ENCODE results near the gene ABCG2. TPM values are rescaled to one million over a fixed set of nuclear protein-coding genes. Genes with fewer than 3 reads are reported as not detected.

The ABCG2 gene
- total RNA-seq, 1 donor from 2014 or later, result 7.8 TPM

DNA sequence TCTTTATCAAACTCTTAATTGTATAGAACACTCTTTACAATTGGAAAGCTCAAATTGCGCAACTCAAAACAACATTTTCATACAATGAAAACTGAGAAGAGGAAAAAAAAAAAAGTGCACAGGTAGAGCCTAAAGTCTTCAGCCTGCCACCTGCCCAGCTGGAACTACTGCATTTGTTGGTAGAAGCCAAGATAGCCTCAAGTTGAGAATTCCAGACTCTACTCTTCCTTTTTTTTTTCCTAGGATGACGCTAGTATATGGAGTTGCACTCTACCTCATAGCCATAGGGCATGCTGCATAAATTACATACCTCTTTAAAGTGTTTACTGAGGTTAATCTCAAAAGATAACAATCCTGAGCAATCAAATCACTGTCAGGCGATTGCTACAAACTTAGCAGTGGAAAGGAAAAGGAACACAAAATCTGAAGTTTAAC, 13.6 kb downstream of the ABCG2 start:
- Histone ChIP-seq H3K4me3 (ENCODE audit: low read length in 3 of 3) (no peak overlapping the region), H3K9me3 (ENCODE audit: control insufficient read depth in 3 of 3, low read length in 3 of 3) (no peaks in the 10 kb centered on the region), H3K36me3 (ENCODE audit: control insufficient read depth in 3 of 3, insufficient read depth in 3 of 3, low read length in 3 of 3) (no peaks in the 10 kb centered on the region), H3K4me1 (ENCODE audit: control insufficient read depth in 3 of 3, insufficient read depth in 3 of 3, low read length in 3 of 3) (no peaks in the 10 kb centered on the region), H3K9ac (ENCODE audit: low read depth in 1 of 3, low read length in 3 of 3) (no peak overlapping the region), H3K27ac (ENCODE audit: low read depth, low read length) (no peak overlapping the region), H3K27me3 (ENCODE audit: control insufficient read depth in 3 of 3, insufficient read depth in 3 of 3, low read length in 3 of 3) (no peaks in the 10 kb centered on the region)

DNA sequence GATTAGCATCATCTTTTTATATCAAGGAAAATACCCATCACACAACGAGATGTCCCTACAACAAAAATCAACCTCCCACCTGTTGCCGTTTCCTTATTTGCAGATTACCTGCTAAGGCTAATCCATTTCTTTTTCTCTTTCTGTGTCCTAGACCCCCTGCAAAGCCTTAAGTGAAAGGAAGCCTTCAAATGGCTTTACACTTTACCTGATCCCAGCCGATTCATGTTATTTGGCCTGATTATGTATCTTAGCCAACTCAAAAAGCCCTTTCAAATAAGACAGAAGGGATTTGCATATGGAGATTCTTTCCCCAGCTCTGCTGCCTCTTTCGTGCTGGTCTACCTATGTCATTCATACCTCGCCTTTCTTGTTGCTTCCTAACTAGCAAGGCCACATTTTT, 14.4 kb downstream of the ABCG2 start:
- Histone ChIP-seq H3K27me3 (ENCODE audit: control insufficient read depth in 3 of 3, insufficient read depth in 3 of 3, low read length in 3 of 3) (no peaks in the 10 kb centered on the region), H3K4me1 (ENCODE audit: control insufficient read depth in 3 of 3, insufficient read depth in 3 of 3, low read length in 3 of 3) (no peaks in the 10 kb centered on the region), H3K9ac (ENCODE audit: low read depth in 1 of 3, low read length in 3 of 3) (no peak overlapping the region), H3K36me3 (ENCODE audit: control insufficient read depth in 3 of 3, insufficient read depth in 3 of 3, low read length in 3 of 3) (no peaks in the 10 kb centered on the region), H3K4me3 (ENCODE audit: low read length in 3 of 3) (no peak overlapping the region), H3K27ac (ENCODE audit: low read depth, low read length) (no peak overlapping the region), H3K9me3 (ENCODE audit: control insufficient read depth in 3 of 3, low read length in 3 of 3) (no peaks in the 10 kb centered on the region)

- no peak overlapping the region for H3K27ac ChIP-seq (ENCODE audit: low read depth, low read length)
- no peaks in the 10 kb centered on the region for H3K4me1 ChIP-seq (ENCODE audit: control insufficient read depth in 3 of 3, insufficient read depth in 3 of 3, low read length in 3 of 3)
- no peaks in the 10 kb centered on the region for H3K9me3 ChIP-seq (ENCODE audit: control insufficient read depth in 3 of 3, low read length in 3 of 3)
- no peaks in the 10 kb centered on the region for H3K36me3 ChIP-seq (ENCODE audit: control insufficient read depth in 3 of 3, insufficient read depth in 3 of 3, low read length in 3 of 3)
- H3K27me3 ChIP-seq (ENCODE audit: control insufficient read depth in 3 of 3, insufficient read depth in 3 of 3, low read length in 3 of 3), result no peaks in the 10 kb centered on the region
- H3K4me3 ChIP-seq (ENCODE audit: low read length in 3 of 3), result no peak overlapping the region
- no peak overlapping the region for H3K9ac ChIP-seq (ENCODE audit: low read depth in 1 of 3, low read length in 3 of 3)
Observed at GRCh38 chr4:88143504-88143903, 14.9 kb downstream of the ABCG2 start.

GRCh38 chr4:88138561-88138960, 19.9 kb downstream of the ABCG2 start:
- Histone ChIP-seq H3K4me3 (ENCODE audit: low read length in 3 of 3) (no peak overlapping the region), H3K9me3 (ENCODE audit: control insufficient read depth in 3 of 3, low read length in 3 of 3) (no peaks in the 10 kb centered on the region), H3K9ac (ENCODE audit: low read depth in 1 of 3, low read length in 3 of 3) (no peak overlapping the region), H3K27me3 (ENCODE audit: control insufficient read depth in 3 of 3, insufficient read depth in 3 of 3, low read length in 3 of 3) (no peaks in the 10 kb centered on the region), H3K36me3 (ENCODE audit: control insufficient read depth in 3 of 3, insufficient read depth in 3 of 3, low read length in 3 of 3) (no peaks in the 10 kb centered on the region), H3K4me1 (ENCODE audit: control insufficient read depth in 3 of 3, insufficient read depth in 3 of 3, low read length in 3 of 3) (no peaks in the 10 kb centered on the region), H3K27ac (ENCODE audit: low read depth, low read length) (no peak overlapping the region)

GRCh38 chr4:88137112-88137511, 21.3 kb downstream of the ABCG2 start:
- Histone ChIP-seq H3K9me3 (ENCODE audit: control insufficient read depth in 3 of 3, low read length in 3 of 3) (no peaks in the 10 kb centered on the region), H3K27ac (ENCODE audit: low read depth, low read length) (no peak overlapping the region), H3K27me3 (ENCODE audit: control insufficient read depth in 3 of 3, insufficient read depth in 3 of 3, low read length in 3 of 3) (no peaks in the 10 kb centered on the region), H3K4me1 (ENCODE audit: control insufficient read depth in 3 of 3, insufficient read depth in 3 of 3, low read length in 3 of 3) (no peaks in the 10 kb centered on the region), H3K36me3 (ENCODE audit: control insufficient read depth in 3 of 3, insufficient read depth in 3 of 3, low read length in 3 of 3) (no peaks in the 10 kb centered on the region), H3K9ac (ENCODE audit: low read depth in 1 of 3, low read length in 3 of 3) (no peak overlapping the region), H3K4me3 (ENCODE audit: low read length in 3 of 3) (no peak overlapping the region)

- Histone ChIP-seq H3K27ac (ENCODE audit: low read depth, low read length) (no peak overlapping the region), H3K9me3 (ENCODE audit: control insufficient read depth in 3 of 3, low read length in 3 of 3) (no peaks in the 10 kb centered on the region), H3K27me3 (ENCODE audit: control insufficient read depth in 3 of 3, insufficient read depth in 3 of 3, low read length in 3 of 3) (no peaks in the 10 kb centered on the region), H3K36me3 (ENCODE audit: control insufficient read depth in 3 of 3, insufficient read depth in 3 of 3, low read length in 3 of 3) (no peaks in the 10 kb centered on the region), H3K4me3 (ENCODE audit: low read length in 3 of 3) (no peak overlapping the region), H3K4me1 (ENCODE audit: control insufficient read depth in 3 of 3, insufficient read depth in 3 of 3, low read length in 3 of 3) (no peaks in the 10 kb centered on the region), H3K9ac (ENCODE audit: low read depth in 1 of 3, low read length in 3 of 3) (no peak overlapping the region)
Observed at GRCh38 chr4:88136249-88136648, 22.2 kb downstream of the ABCG2 start.

- Histone ChIP-seq H3K4me3 (ENCODE audit: low read length in 3 of 3) (no peak overlapping the region), H3K9ac (ENCODE audit: low read depth in 1 of 3, low read length in 3 of 3) (no peak overlapping the region), H3K27me3 (ENCODE audit: control insufficient read depth in 3 of 3, insufficient read depth in 3 of 3, low read length in 3 of 3) (no peaks in the 10 kb centered on the region), H3K9me3 (ENCODE audit: control insufficient read depth in 3 of 3, low read length in 3 of 3) (no peaks in the 10 kb centered on the region), H3K36me3 (ENCODE audit: control insufficient read depth in 3 of 3, insufficient read depth in 3 of 3, low read length in 3 of 3) (peaks cover 0 to 4% (median 0%) of the 10 kb centered on the region in 3 donors), H3K27ac (ENCODE audit: low read depth, low read length) (no peak overlapping the region), H3K4me1 (ENCODE audit: control insufficient read depth in 3 of 3, insufficient read depth in 3 of 3, low read length in 3 of 3) (no peaks in the 10 kb centered on the region)
Observed at GRCh38 chr4:88135356-88135663, 23.1 kb downstream of the ABCG2 start.

DNA sequence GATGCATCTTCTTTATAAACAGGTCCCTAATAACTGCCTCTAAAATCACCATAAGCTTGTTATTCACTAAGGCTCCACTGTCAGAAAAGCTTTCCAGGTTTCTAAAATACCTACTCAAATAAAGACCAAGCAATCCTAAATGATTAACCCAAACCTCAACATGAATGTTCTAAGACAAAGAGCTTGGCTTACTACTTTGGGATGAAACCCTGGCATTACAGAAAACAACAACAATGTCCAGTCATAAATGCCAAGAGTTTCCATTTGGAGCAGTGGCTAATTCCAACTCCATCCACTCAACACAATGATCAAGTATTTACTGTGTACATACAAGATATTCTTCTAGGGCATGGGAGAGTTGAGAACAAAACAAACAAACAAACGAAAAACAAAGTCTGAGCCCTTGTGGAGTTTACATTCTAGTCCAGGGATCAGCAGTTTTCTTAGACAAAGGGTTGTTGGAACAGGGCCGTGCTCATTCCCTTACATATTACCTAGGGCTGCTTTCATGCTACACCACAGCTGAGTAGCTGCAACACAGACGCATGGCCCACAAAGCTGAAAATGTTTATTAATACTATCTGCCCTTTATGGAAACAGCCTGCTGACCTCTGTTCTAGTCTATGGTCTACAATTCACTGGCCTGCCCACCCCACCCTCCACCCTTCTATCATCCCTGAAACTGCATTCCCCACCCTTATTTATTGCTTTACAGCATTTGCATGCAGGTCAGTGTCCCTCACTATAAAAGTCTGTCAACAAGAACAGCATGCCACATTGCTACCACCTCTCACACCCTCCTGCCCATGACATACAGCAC, 23.7 kb downstream of the ABCG2 start:
- Histone ChIP-seq H3K27me3 (ENCODE audit: control insufficient read depth in 3 of 3, insufficient read depth in 3 of 3, low read length in 3 of 3) (no peaks in the 10 kb centered on the region), H3K9ac (ENCODE audit: low read depth in 1 of 3, low read length in 3 of 3) (no peak overlapping the region), H3K9me3 (ENCODE audit: control insufficient read depth in 3 of 3, low read length in 3 of 3) (no peaks in the 10 kb centered on the region), H3K36me3 (ENCODE audit: control insufficient read depth in 3 of 3, insufficient read depth in 3 of 3, low read length in 3 of 3) (peaks cover 0 to 4% (median 0%) of the 10 kb centered on the region in 3 donors), H3K27ac (ENCODE audit: low read depth, low read length) (no peak overlapping the region), H3K4me1 (ENCODE audit: control insufficient read depth in 3 of 3, insufficient read depth in 3 of 3, low read length in 3 of 3) (no peaks in the 10 kb centered on the region), H3K4me3 (ENCODE audit: low read length in 3 of 3) (no peak overlapping the region)

- no peak overlapping the region for H3K4me3 ChIP-seq (ENCODE audit: low read length in 3 of 3)
- H3K9ac ChIP-seq (ENCODE audit: low read depth in 1 of 3, low read length in 3 of 3), result no peak overlapping the region
- H3K36me3 ChIP-seq (ENCODE audit: control insufficient read depth in 3 of 3, insufficient read depth in 3 of 3, low read length in 3 of 3), result peaks cover 0 to 4% (median 0%) of the 10 kb centered on the region in 3 donors
- H3K27me3 ChIP-seq (ENCODE audit: control insufficient read depth in 3 of 3, insufficient read depth in 3 of 3, low read length in 3 of 3), result no peaks in the 10 kb centered on the region
- no peaks in the 10 kb centered on the region for H3K4me1 ChIP-seq (ENCODE audit: control insufficient read depth in 3 of 3, insufficient read depth in 3 of 3, low read length in 3 of 3)
- no peak overlapping the region for H3K27ac ChIP-seq (ENCODE audit: low read depth, low read length)
- no peaks in the 10 kb centered on the region for H3K9me3 ChIP-seq (ENCODE audit: control insufficient read depth in 3 of 3, low read length in 3 of 3)
Observed at GRCh38 chr4:88134111-88134510, 24.3 kb downstream of the ABCG2 start.

- Histone ChIP-seq H3K27me3 (ENCODE audit: control insufficient read depth in 3 of 3, insufficient read depth in 3 of 3, low read length in 3 of 3) (no peaks in the 10 kb centered on the region), H3K4me3 (ENCODE audit: low read length in 3 of 3) (no peak overlapping the region), H3K27ac (ENCODE audit: low read depth, low read length) (no peak overlapping the region), H3K4me1 (ENCODE audit: control insufficient read depth in 3 of 3, insufficient read depth in 3 of 3, low read length in 3 of 3) (no peaks in the 10 kb centered on the region), H3K36me3 (ENCODE audit: control insufficient read depth in 3 of 3, insufficient read depth in 3 of 3, low read length in 3 of 3) (peaks cover 0 to 4% (median 0%) of the 10 kb centered on the region in 3 donors), H3K9me3 (ENCODE audit: control insufficient read depth in 3 of 3, low read length in 3 of 3) (no peaks in the 10 kb centered on the region), H3K9ac (ENCODE audit: low read depth in 1 of 3, low read length in 3 of 3) (no peak overlapping the region)
Observed at GRCh38 chr4:88130544-88131305, 27.7 kb downstream of the ABCG2 start.
